Measurements from ENCODE around the gene EVA1C.

Gene EVA1C

GRCh38 chr21:32391755-32392154 is 20.8 kb upstream of the EVA1C start:
- no peak for DNase-seq

DNA sequence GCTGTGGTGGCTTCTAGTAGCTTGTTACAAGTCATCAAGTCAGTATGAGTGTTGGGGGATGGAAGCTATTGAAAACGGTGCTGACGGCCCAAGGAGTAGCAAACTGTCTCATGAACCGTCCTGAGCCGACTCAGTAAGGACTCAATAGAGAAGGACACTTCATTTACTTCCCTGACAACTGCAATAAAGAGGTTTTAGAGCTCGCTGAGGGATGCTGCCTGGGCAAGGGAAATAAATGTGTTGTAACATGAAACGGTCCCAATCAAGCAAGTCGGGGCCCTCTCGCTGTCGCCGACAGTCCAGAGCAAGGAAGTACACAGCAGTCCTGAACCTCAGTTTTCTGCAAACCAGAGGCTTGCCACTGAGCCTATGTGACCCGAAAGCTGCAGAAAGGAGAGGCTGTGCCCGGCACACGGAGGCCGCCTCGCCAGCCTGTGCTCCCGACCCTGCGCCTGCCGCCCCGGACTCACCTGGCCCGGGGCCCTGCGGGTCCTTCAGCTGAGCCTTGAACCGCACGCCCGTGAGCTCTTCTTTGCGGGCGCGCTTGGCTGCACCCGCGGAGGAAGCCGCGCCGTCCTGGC is 20.1 kb upstream of the EVA1C start:
- DNase-seq = no peak

DNA sequence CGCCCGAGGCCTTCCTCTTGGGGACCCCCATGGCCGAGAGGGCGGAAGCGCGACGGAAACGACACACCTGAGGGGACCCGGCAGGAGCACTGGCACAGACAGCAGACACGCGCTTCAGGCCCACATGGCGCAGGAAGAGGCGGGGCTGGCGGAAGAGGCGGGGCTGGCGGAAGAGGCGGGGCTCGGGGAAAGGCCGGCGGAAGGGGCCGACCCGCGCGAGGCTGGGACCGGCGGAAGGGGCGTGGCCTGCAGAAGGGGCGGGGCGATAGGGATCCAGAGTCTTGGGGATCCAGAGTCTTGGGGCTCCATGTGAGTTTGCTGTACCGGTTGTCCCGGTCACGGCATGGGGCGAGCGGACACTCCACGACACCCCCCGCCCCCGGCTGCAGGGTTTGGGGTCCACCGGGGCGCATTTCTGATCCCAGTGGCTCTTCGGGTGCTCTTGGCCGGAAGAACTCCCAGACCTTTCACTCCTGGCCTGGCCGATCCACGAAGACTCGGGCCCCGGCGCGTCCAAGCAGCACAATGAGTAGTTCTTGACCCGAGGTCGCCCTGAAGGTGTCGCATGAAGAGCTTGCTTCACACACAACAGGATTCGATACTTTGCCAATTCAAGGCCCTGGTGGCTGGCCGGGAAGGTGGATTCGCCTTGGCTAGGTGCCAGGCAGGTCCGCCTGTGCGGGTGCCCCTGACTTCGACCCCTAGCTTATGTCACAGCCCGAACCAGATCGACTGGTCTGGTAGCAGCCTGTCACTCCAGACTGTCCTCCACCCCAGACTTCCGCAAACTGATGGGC is 19.4 kb upstream of the EVA1C start, which contains the start of gene URB1:
TSS of gene URB1 (minus strand) at position 133 of the 797 bp plus-strand sequence. CDS start at position 31, 102 bp downstream.
- DNase-seq = peak; percentile 92

DNA sequence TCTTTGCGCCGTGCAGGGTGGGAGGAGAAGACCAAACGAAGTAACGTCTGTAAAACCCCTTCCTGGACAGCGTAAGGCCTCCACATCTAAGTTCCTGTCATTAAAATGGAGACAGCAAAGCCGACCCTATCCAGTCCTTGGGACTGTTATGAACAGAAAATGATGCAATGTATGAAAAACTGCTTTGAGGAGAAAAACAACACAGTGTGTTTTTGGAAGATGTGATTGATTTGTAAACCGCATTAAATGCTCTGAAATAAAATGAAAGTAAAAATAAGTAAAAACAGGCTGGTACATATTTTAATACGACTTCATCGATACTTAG is 18.9 kb upstream of the EVA1C start:
- DNase-seq = no peak

- DNase-seq = peak; percentile 28
These were observed 9.2 kb upstream of the EVA1C start for GRCh38 chr21:32403201-32403777.

GRCh38 chr21:32406405-32406804 is 6.1 kb upstream of the EVA1C start:
- no peak for DNase-seq

DNA sequence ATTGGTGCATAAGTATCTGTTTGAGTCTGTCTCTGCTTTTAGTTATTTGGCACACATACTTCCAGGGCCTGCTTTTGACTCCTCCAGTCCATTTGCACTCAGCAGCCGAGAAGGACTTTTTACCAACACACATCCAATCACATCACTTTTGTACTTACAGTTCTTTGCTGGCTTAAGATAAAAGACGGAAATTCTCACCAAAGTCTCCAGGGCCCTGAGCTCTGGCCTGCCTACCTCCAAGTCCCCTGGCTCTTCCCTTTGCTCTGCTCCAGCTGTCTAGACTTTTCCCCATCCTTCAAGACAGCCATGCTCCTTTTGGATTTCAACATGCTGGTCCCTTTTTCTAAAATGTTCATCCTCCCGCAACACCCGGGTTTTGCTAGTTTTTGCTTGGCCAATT is 2.2 kb upstream of the EVA1C start:
- no peak for DNase-seq

GRCh38 chr21:32410916-32411315 is 1.6 kb upstream of the EVA1C start:
- DNase-seq = no peak

GRCh38 chr21:32411350-32412161 is 950 bp upstream of the EVA1C start:
- peak; percentile 40 for DNase-seq

DNA sequence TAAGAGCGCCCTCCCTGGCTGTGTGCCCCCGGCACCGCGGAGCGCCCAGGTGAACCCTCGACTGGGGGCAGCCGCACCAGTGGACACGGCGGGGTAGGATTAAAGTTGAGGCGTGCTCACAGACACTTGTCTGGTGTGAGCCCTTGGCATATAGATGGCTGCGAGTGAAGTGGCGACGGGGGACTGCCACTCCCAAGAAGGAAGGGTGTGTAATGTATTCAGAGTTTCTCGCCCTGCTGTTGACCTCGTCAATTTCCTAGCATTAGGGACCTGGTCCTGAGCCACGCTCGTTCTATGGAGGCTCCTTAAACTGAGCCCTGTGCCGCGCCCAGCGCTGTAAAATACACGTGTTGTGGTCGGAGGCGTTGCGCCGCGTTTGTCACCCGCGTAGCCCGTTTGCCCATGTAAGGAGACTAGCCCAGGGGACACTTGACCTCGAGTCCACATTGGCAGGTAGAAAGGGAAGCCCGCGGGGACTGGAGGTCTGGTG is 554 bp downstream of the EVA1C start:
- DNase-seq = peak; percentile 35

DNA sequence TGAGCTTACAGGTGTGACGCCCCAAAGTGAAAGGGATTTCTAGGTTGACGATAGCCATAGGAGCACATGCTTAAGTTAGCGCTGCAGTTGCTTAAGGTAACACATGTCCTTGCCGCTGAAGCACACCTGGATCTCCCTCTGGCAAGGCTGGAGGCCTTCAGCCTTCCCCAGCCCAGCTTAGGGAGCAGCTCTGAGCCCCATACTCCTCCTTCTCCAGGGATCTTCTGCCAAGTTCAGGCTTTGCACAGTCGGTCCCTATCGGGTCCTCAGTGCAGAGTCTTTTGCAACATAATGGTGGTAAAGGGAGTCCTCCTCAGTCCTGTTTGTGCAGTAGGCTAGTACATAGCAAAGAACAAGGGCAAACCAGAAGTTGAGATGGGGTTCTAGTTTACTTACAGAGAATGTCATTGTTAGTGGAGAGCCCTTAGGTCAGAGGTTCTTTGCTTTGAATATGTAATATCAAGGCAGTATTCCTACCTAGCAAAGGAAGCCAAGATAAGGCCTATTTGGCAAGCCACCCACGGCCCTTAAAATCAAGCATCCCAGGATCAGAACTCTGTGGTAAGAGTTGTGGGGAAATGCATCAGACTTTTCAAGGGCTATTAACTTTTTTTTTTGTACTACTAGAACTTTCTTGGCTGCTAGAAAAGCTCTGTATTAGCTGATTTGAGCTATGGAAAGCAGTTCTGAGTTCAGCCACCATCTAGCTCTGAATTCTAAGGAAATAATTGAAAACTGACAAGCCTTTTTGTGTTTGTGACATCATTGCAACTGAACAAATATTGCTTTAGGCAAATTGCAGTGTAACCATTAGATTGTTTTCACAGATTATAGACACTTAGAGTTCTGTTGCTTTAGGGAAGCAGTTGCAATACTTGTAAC is 1.4 kb downstream of the EVA1C start:
- no peak for DNase-seq

- DNase-seq = no peak
These were observed 2.3 kb downstream of the EVA1C start for GRCh38 chr21:32414579-32415358.

- no peak for DNase-seq
These were observed 3.2 kb downstream of the EVA1C start for GRCh38 chr21:32415451-32416398.

DNA sequence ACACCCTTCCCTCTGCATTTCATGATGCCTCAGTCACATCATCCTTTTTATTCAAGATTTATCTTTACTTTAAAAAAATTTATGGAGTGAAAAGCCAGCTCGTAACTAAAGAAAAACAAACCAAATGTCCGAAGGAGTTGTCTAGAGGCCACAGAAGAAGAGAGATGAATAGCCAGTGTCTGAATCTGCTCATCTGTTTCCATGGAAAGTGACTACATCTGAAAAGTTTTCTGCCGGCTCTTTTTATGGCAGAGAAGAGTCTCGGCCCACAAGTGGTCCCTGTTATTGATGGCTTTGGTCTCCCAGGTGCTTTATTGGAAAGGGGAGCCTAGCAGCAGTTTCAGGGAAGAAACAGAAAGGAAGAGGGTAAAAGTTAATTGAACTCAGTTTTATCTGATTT is 5.6 kb downstream of the EVA1C start:
- no peak for DNase-seq

GRCh38 chr21:32422064-32422463 is 9.6 kb downstream of the EVA1C start:
- no peak for DNase-seq

GRCh38 chr21:32423320-32424190 is 11.0 kb downstream of the EVA1C start:
- no peak for DNase-seq

DNA sequence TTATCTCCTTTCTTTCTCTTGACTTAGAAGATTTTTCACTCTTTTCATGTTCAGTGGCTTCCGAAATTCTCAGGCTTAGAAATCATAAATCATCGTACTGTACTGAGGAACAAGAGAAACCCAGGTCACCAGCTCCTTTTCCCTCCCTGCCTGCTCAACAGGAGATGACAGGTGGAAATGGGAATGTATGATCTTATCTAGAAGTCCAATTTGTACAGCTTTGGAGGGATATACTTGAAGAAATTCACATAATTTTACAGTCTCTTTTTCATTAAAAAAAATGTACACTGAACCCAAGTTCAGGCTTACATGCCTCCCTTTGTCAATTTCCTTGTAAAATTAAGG is 11.7 kb downstream of the EVA1C start:
- DNase-seq = no peak

DNA sequence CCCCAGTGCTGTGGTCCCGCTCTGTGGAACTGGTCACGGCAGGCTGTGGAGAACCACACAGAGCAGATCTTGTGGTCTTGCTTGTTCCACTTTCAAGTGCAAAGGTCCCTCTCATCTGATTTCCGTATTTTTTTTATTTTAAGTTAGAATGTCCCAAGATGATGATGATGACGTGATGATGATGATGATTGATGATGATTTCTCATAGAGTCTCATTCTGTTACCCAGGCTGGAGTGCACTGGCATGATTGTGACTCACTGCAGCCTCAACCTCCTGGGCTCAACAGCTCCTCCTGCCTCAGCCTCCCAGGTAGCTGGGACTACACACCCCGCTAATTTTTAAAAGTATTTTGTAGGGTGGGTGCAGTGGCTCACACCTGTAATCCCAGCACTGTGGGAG is 12.2 kb downstream of the EVA1C start:
- DNase-seq = no peak

DNA sequence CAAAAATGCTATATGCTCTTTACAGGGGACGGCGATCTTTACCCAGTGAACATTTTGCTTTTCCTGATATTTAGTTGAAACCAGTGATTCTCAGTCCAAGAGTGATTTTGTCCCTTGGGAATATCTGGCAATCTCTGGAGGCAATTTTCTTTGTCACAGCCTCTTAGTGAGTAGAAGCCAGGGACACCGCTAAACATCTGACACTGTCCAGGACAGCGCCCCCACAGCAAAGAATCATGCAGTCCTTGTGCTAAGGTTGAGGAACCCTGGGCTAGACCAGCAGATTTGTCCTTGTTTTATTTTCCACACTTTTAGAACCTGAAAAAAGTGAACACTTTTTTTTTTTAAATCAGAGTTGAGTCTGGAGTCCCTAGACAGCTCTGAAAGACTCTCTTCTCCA is 13.1 kb downstream of the EVA1C start:
- no peak for DNase-seq
